GM13976 (cell line): ENCODE results near the gene RPS29.

ENCODE experiments used
- DNase-seq: peaks from one replicate; pipeline ENCODE4 v3.0.0; 2012; ENCODE audit warnings: low spot score
- CTCF ChIP-seq: IDR thresholded peaks from 2 replicates; pipeline ENCODE4 v1.5.1; 2012; ENCODE audit warnings: borderline replicate concordance, mild to moderate bottlenecking; ENCODE audit not compliant: insufficient read depth; ENCODE audit errors: extremely low read depth, missing control alignments, control extremely low read depth
- in situ Hi-C: fragments of 300-500 bp; cut with MboI; formaldehyde crosslinking; loops from one replicate; pipeline ENCODE4 v1.12.0; 2022; ENCODE audit warnings: low sequenced_read_pairs, mixed read lengths, inconsistent platforms; ENCODE audit not compliant: unreplicated experiment

The RPS29 gene

GRCh38 chr14:49582113-49582977 is 3.8 kb downstream of the RPS29 start:
- DNase-seq, result no peak
- in situ Hi-C loops, result no loop called here
- no peak for TF ChIP-seq CTCF

DNA sequence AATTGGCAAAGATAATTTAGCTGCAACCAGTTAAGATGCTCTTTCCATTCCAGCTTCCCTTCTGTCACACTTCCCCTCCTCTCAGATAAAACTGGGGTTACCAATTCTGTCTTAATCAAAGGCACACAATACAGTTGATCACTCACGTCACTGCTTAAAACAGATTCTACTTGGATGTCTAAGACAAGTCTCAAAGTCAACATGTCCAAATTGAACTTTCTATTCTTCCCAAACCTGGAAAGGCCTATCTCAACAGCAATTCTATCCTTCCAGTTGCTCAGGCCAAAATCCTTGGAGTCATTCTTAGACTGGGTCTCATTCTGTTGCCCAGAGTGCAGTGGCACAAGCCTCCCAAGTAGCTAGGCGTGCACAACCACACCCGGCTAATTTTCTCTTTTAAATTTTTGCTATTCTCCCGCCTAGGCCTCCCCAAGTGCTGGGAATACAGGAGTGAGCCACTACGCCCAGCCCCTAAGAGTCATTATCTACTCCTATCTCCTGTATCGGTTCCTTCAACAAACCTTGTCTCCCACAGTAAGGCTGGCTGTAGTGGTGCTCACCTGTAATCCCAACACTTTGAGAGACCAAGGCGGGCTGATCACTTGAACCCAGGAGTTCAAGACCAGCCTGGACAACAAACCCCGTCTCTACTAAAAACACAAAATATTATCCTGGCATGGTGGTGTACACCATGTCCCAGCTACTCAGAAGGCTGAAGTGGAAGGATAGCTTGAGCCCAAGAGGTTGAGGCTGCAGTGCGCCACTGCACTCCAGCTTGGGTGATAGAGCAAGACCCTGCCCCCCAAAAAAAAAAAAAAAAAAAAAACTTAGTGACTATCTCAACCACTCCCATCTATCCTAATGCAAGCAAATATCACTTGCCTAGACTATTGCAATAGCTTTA is 4.7 kb downstream of the RPS29 start:
- no peak for DNase-seq
- TF ChIP-seq CTCF, result no peak
- in situ Hi-C loops, result no loop called here

- no peak for DNase-seq
- no peak for TF ChIP-seq CTCF
- in situ Hi-C loops, result no loop called here
These were observed 6.3 kb downstream of the RPS29 start for GRCh38 chr14:49579841-49580240.

DNA sequence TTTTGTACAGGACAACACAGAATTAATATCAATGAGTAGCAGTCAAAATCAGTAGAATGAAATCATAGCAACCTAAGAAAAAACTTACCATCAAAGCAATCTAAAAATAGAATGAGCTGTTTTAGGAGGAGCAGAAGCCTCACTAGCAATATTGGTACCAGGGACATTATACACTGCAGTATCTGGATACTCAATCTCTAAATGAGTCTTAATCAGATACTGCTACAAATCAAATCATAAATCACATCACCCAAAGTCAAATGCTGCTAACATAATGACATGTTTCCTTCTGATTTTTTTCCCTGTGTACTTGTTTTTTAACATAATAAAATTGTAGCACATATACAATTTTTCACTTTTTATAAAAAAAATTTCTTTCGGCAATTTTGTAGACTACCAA is 8.0 kb downstream of the RPS29 start:
- no peak for DNase-seq
- in situ Hi-C loops, result no loop called here
- TF ChIP-seq CTCF, result no peak

GRCh38 chr14:49574038-49574437 is 12.1 kb downstream of the RPS29 start:
- no peak for TF ChIP-seq CTCF
- DNase-seq, result no peak
- in situ Hi-C loops, result no loop called here

- in situ Hi-C loops, result no loop called here
- no peak for DNase-seq
- TF ChIP-seq CTCF, result no peak
These were observed 16.9 kb downstream of the RPS29 start for GRCh38 chr14:49569281-49569680.
